MCF 10A (cell line): Measurements from ENCODE around the gene BCL7A. TPM values are rescaled to one million over a fixed set of nuclear protein-coding genes. Genes with fewer than 3 reads are reported as not detected.

Experiments
- BruUV-seq: library from RNA; stranded (reverse); fragments of 400-500 nt; replicated peaks from 2 replicates; lab custom pipeline; 2021; lab: Mats Ljungman, UMichigan
- CTCF ChIA-PET: fragments of 300-600 bp; sonication (Branson Sonifier 250); formaldehyde crosslinking; extraction: SDS; loops from one replicate; lab custom pipeline; 2021; ENCODE audit warnings: antibody characterized with exemption, inconsistent platforms; lab: Yijun Ruan, JAX
- POLR2A ChIA-PET: fragments of 300-600, 350-650 bp; sonication (Branson Sonifier 250); formaldehyde crosslinking; extraction: SDS; loops from one replicate; lab custom pipeline; 2020; ENCODE audit warnings: antibody characterized with exemption, inconsistent platforms; lab: Yijun Ruan, JAX
- DNase-seq: peaks from one replicate; pipeline ENCODE4 v3.0.0-alpha.2; 2018; ENCODE audit not compliant: unreplicated experiment
- H3K27ac Mint-ChIP-seq: one replicate; pipeline ENCODE4 v1.8.0; 2022; ENCODE audit warnings: mild to moderate bottlenecking, low read depth, mixed read lengths; ENCODE audit not compliant: unreplicated experiment
- H3K27me3 Mint-ChIP-seq: one replicate; pipeline ENCODE4 v1.8.0; 2022; ENCODE audit warnings: mixed read lengths; ENCODE audit not compliant: insufficient read depth, unreplicated experiment
- H3K36me3 Mint-ChIP-seq: one replicate; pipeline ENCODE4 v1.8.0; 2022; ENCODE audit warnings: mild to moderate bottlenecking, moderate library complexity, mixed read lengths; ENCODE audit not compliant: insufficient read depth, unreplicated experiment
- H3K4me1 Mint-ChIP-seq: one replicate; pipeline ENCODE4 v1.8.0; 2022; ENCODE audit warnings: mixed read lengths; ENCODE audit not compliant: insufficient read depth, unreplicated experiment
- H3K4me3 Mint-ChIP-seq: one replicate; pipeline ENCODE4 v1.8.0; 2022; ENCODE audit warnings: mild to moderate bottlenecking, moderate library complexity, mixed read lengths; ENCODE audit not compliant: unreplicated experiment
- H3K9me3 Mint-ChIP-seq: one replicate; pipeline ENCODE4 v1.8.0; 2022; ENCODE audit warnings: mixed read lengths; ENCODE audit not compliant: unreplicated experiment
- CTCF ChIP-seq: fragments of 200-600 bp; IDR thresholded peaks from one replicate; pipeline ENCODE4 v1.8.0; 2022; ENCODE audit warnings: antibody characterized with exemption, mild to moderate bottlenecking; ENCODE audit not compliant: unreplicated experiment
- intact Hi-C: fragments of 100-400 bp; cut with micrococcal nuclease; formaldehyde crosslinking; loops from 2 replicates; pipeline ENCODE4 v1.14.1; 2022
- total RNA-seq: library from RNA; stranded (reverse); gene quantifications from 2 replicates; pipeline ENCODE4 v1.2.3, GENCODE V29; 2022

BCL7A gene
- total RNA-seq, 1 experiment from 2014 or later, result 18.1 TPM

GRCh38 chr12:122042910-122043309, 21.2 kb downstream of the BCL7A start:
- Mint-ChIP-seq H3K27me3 (no peaks in the 10 kb centered on the region), H3K4me1 (peaks cover 4% of the 10 kb centered on the region), H3K27ac (no peak overlapping the region), H3K9me3 (no peaks in the 10 kb centered on the region), H3K4me3 (no peak overlapping the region), H3K36me3 (peaks cover 72% of the 10 kb centered on the region)
- CTCF ChIA-PET, result interaction anchor here (0.6 to 2.7 kb wide), 6 partner anchors 11 to 860 kb away, joined by 3 to 10 read pairs (median 3); partner anchors contain the start of gene RHOF
- BruUV-seq, result no TSS peak
- no peak for TF ChIP-seq CTCF
- intact Hi-C loops, result no loop called here
- POLR2A ChIA-PET, result interaction anchor here (0.6 to 0.7 kb wide), 2 partner anchors 67 to 231 kb away, joined by 3 to 4 read pairs; no protein-coding TSS in a partner anchor
- no peak for DNase-seq

- peaks cover 77% of the 10 kb centered on the region for H3K36me3 Mint-ChIP-seq
- peaks cover 4% of the 10 kb centered on the region for H3K4me1 Mint-ChIP-seq
- H3K9me3 Mint-ChIP-seq, result no peaks in the 10 kb centered on the region
These were observed 21.8 kb downstream of the BCL7A start for GRCh38 chr12:122043476-122043875.

GRCh38 chr12:122045262-122045661, 23.6 kb downstream of the BCL7A start:
- Mint-ChIP-seq H3K4me1 (peaks cover 4% of the 10 kb centered on the region), H3K27ac (no peak overlapping the region), H3K4me3 (no peak overlapping the region), H3K36me3 (peaks cover 79% of the 10 kb centered on the region), H3K27me3 (no peaks in the 10 kb centered on the region), H3K9me3 (no peaks in the 10 kb centered on the region)
- no peak for TF ChIP-seq CTCF
- POLR2A ChIA-PET, result interaction anchor here (1.6 kb wide), 1 partner anchor 67 kb away, joined by 4 read pairs; no protein-coding TSS in a partner anchor
- intact Hi-C loops, result no loop called here
- DNase-seq, result no peak
- CTCF ChIA-PET, result interaction anchor here (0.7 kb wide), 2 partner anchors 236 to 907 kb away, joined by 3 read pairs; no protein-coding TSS in a partner anchor
- no TSS peak for BruUV-seq

More at GRCh38 chr12:122043476-122043875, 21.8 kb downstream of the BCL7A start:
- intact Hi-C loops, result no loop called here
- no TSS peak for BruUV-seq
- H3K4me3 Mint-ChIP-seq, result no peak overlapping the region
- no peak overlapping the region for H3K27ac Mint-ChIP-seq
- no peak for TF ChIP-seq CTCF
- DNase-seq, result no peak
- POLR2A ChIA-PET, result no interaction called here
- CTCF ChIA-PET, result interaction anchor here (0.6 to 2.7 kb wide), 4 partner anchors 11 to 860 kb away, joined by 3 to 10 read pairs (median 6); no protein-coding TSS in a partner anchor
- no peaks in the 10 kb centered on the region for H3K27me3 Mint-ChIP-seq

GRCh38 chr12:122046145-122046544, 24.5 kb downstream of the BCL7A start:
- BruUV-seq, result no TSS peak
- Mint-ChIP-seq H3K4me3 (no peak overlapping the region), H3K9me3 (no peaks in the 10 kb centered on the region), H3K27ac (no peak overlapping the region), H3K27me3 (no peaks in the 10 kb centered on the region), H3K4me1 (peaks cover 4% of the 10 kb centered on the region), H3K36me3 (peaks cover 72% of the 10 kb centered on the region)
- no peak for DNase-seq
- TF ChIP-seq CTCF, result no peak
- intact Hi-C loops, result no loop called here
- CTCF ChIA-PET, result interaction anchor here (0.5 to 1.0 kb wide), 3 partner anchors 77 to 125 kb away, joined by 3 to 4 read pairs (median 3); no protein-coding TSS in a partner anchor
- POLR2A ChIA-PET, result interaction anchor here (0.9 kb wide), 1 partner anchor 9 kb away, joined by 4 read pairs; no protein-coding TSS in a partner anchor
